SK-N-SH (cell line): ENCODE measurements around the gene ERH. TPM values are rescaled to one million over a fixed set of nuclear protein-coding genes. Genes with fewer than 3 reads are reported as not detected.
"Not testable (repeated sequence)": the region's sequence is repeated elsewhere in the genome, so short reads cannot be mapped to it uniquely, and the experiment has no call there.

Source experiments
- CTCF ChIA-PET: fragments of 300-600, 350-600 bp; formaldehyde crosslinking; extraction: SDS; loops from one replicate; lab custom pipeline; 2021; lab: Yijun Ruan, JAX
- POLR2A ChIA-PET: fragments of 350-600 bp; sonication (Branson Sonifier 250); formaldehyde crosslinking; extraction: SDS; loops from one replicate; lab custom pipeline; 2020; ENCODE audit warnings: antibody characterized with exemption, inconsistent platforms; lab: Yijun Ruan, JAX
- DNase-seq: peaks from one replicate; pipeline ENCODE4 v3.0.0; 2012
- H2AFZ ChIP-seq: fragments of 200-600 bp; sonication (generic); 2 replicates; pipeline ENCODE4 v1.8.1; 2016; ENCODE audit warnings: antibody characterized with exemption, mild to moderate bottlenecking, low read depth
- H3F3A ChIP-seq: fragments of 200-600 bp; sonication (generic); replicated peaks from 2 replicates; pipeline ENCODE3; 2016; ENCODE audit warnings: antibody characterized with exemption, mild to moderate bottlenecking; ENCODE audit not compliant: insufficient read depth
- H3K27ac ChIP-seq, 2 experiments: fragments of 200-500 bp in 1 of 2; fragments of 200-600 bp in 1 of 2; sonication (Bioruptor generic) in 1 of 2; sonication (generic), shearing (Covaris generic) in 1 of 2; 2 replicates each; pipeline versions ENCODE4 v1.5.1 to v1.6.1; 2014 to 2016; ENCODE audit warnings: low read depth in 2 of 2, inconsistent platforms in 1 of 2, low read length in 1 of 2, mild to moderate bottlenecking in 1 of 2, mixed read lengths in 1 of 2
- H3K27me3 ChIP-seq: fragments of 200-600 bp; sonication (generic), shearing (Covaris generic); 2 replicates; pipeline ENCODE4 v1.6.1; 2016; ENCODE audit warnings: mixed run types; ENCODE audit not compliant: insufficient read depth
- H3K36me3 ChIP-seq, 2 experiments: fragments of 200-500 bp in 1 of 2; fragments of 200-600 bp in 1 of 2; sonication (Bioruptor generic) in 1 of 2; sonication (generic) in 1 of 2; replicated peaks in 1 of 2; 2 replicates each; pipeline versions ENCODE3 to v1.5.1; 2014 to 2016; ENCODE audit warnings: low read length in 1 of 2, mild to moderate bottlenecking in 1 of 2; ENCODE audit not compliant: insufficient read depth in 2 of 2, control insufficient read depth in 1 of 2
- H3K4me1 ChIP-seq, 2 experiments: fragments of 200-500 bp in 1 of 2; fragments of 200-600 bp in 1 of 2; sonication (Bioruptor generic) in 1 of 2; sonication (generic), shearing (Covaris generic) in 1 of 2; 2 replicates each; pipeline versions ENCODE4 v1.5.1 to v1.6.1; 2014 to 2016; ENCODE audit warnings: low read depth in 1 of 2, low read length in 1 of 2, mixed run types in 1 of 2; ENCODE audit not compliant: insufficient read depth in 2 of 2, control insufficient read depth in 1 of 2
- H3K4me2 ChIP-seq: fragments of 200-600 bp; sonication (generic), shearing (Covaris generic); 2 replicates; pipeline ENCODE4 v1.6.1; 2017; ENCODE audit warnings: mixed run types
- H3K4me3 ChIP-seq, 2 experiments: fragments of 200-500 bp in 1 of 2; fragments of 200-600 bp in 1 of 2; sonication (Bioruptor generic) in 1 of 2; sonication (generic), shearing (Covaris generic) in 1 of 2; 2 replicates each; pipeline versions ENCODE4 v1.5.1 to v1.8.1; 2014 to 2016; ENCODE audit warnings: low read depth in 2 of 2, inconsistent platforms in 1 of 2, low read length in 1 of 2, mild to moderate bottlenecking in 1 of 2, mixed read lengths in 1 of 2, moderate library complexity in 1 of 2
- H3K79me2 ChIP-seq: fragments of 200-600 bp; sonication (generic); 2 replicates; pipeline ENCODE4 v1.8.1; 2017; ENCODE audit warnings: mild to moderate bottlenecking; ENCODE audit not compliant: insufficient read depth
- H3K9ac ChIP-seq: fragments of 200-600 bp; sonication (generic); 2 replicates; pipeline ENCODE4 v1.6.1; 2017; ENCODE audit warnings: mixed run types
- H3K9me2 ChIP-seq: fragments of 200-600 bp; sonication (generic); 2 replicates; pipeline ENCODE4 v1.6.1; 2017; ENCODE audit warnings: mixed run types
- H3K9me3 ChIP-seq: fragments of 200-600 bp; sonication (generic); 2 replicates; pipeline ENCODE4 v1.6.1; 2017; ENCODE audit warnings: mixed run types, mild to moderate bottlenecking, moderate library complexity
- H4K20me1 ChIP-seq: fragments of 200-600 bp; sonication (generic); 2 replicates; pipeline ENCODE4 v1.6.1; 2017; ENCODE audit warnings: mild to moderate bottlenecking, mixed run types; ENCODE audit not compliant: insufficient read depth
- CHD2 ChIP-seq: fragments of 150-350 bp; IDR thresholded peaks from 2 replicates; pipeline ENCODE4 v1.6.1; 2018; ENCODE audit warnings: low read length; ENCODE audit not compliant: partially characterized antibody
- ELF1 ChIP-seq: IDR thresholded peaks from 2 replicates; pipeline ENCODE4 v1.4.0; 2012
- EP300 ChIP-seq, 2 experiments: IDR thresholded peaks; 2 replicates each; pipeline versions ENCODE4 v1.4.0 to v1.6.1; 2012; ENCODE audit warnings: borderline replicate concordance in 1 of 2, low read depth in 1 of 2, low read length in 1 of 2
- FOSL2 ChIP-seq: IDR thresholded peaks from 2 replicates; pipeline ENCODE4 v1.4.0; 2012; ENCODE audit warnings: low read depth, mild to moderate bottlenecking, moderate library complexity, borderline replicate concordance
- GABPA ChIP-seq: IDR thresholded peaks from 2 replicates; pipeline ENCODE4 v1.4.0; 2012; ENCODE audit warnings: low read depth, mild to moderate bottlenecking
- GATA2 ChIP-seq: sonication (generic); formaldehyde crosslinking; IDR thresholded peaks from 2 replicates; pipeline ENCODE4 v1.5.0; 2020; ENCODE audit warnings: mild to moderate bottlenecking, missing genetic modification reagents
- MXI1 ChIP-seq: IDR thresholded peaks from 2 replicates; pipeline ENCODE4 v1.6.1; 2012; ENCODE audit warnings: mild to moderate bottlenecking, low read depth, low read length, improper control_type of control experiment
- POLR2AphosphoS5 ChIP-seq: IDR thresholded peaks from 2 replicates; pipeline ENCODE4 v1.6.1; 2012; ENCODE audit warnings: low read depth, low read length
- RCOR1 ChIP-seq: fragments of 150-350 bp; IDR thresholded peaks from 2 replicates; pipeline ENCODE4 v1.6.1; 2017; ENCODE audit warnings: antibody characterized with exemption, low read length
- RFX5 ChIP-seq: IDR thresholded peaks from 2 replicates; pipeline ENCODE4 v1.6.1; 2012; ENCODE audit warnings: mild to moderate bottlenecking, improper control_type of control experiment, low read length
- RXRA ChIP-seq: IDR thresholded peaks from 2 replicates; pipeline ENCODE4 v1.4.0; 2012; ENCODE audit warnings: low read depth, mild to moderate bottlenecking, borderline replicate concordance
- SMC3 ChIP-seq: IDR thresholded peaks from 2 replicates; pipeline ENCODE4 v1.6.1; 2012; ENCODE audit warnings: low read depth, low read length, improper control_type of control experiment
- TCF12 ChIP-seq: IDR thresholded peaks from 2 replicates; pipeline ENCODE4 v1.4.0; 2012
- YY1 ChIP-seq: IDR thresholded peaks from 2 replicates; pipeline ENCODE4 v1.4.0; 2012; ENCODE audit warnings: low read depth, mild to moderate bottlenecking
- WGBS: methylation state at CpG from one replicate; pipeline ENCODE4 v1.1.6; 2017; ENCODE audit warnings: low lambda C conversion rate; 5-methylcytosine and 5-hydroxymethylcytosine counted together
- polyA plus RNA-seq, 3 experiments: library from polyadenylated mRNA; depleted of rRNA; stranded (reverse); fragments of >200 nt; gene quantifications; 2 replicates each; pipeline ENCODE4 v1.2.3, GENCODE V29; 2012
- TF ChIP-seq, protein P1 (sequence below): fragments of 150-350 bp; IDR thresholded peaks from 2 replicates; pipeline ENCODE4 v1.6.1; 2017; ENCODE audit warnings: antibody characterized with exemption, low read length, low read depth, borderline replicate concordance
- TF ChIP-seq, protein P2 (sequence below): IDR thresholded peaks from 2 replicates; pipeline ENCODE4 v1.4.0; 2012; ENCODE audit warnings: low read depth
- TF ChIP-seq, protein P3 (sequence below): IDR thresholded peaks from 2 replicates; pipeline ENCODE4 v1.4.0; 2012; ENCODE audit warnings: low read depth, borderline replicate concordance
- TF ChIP-seq, protein P4 (sequence below): fragments of 200-600 bp; sonication (generic); IDR thresholded peaks from 2 replicates; pipeline ENCODE4 v1.6.1; 2017; ENCODE audit warnings: antibody characterized with exemption, mild to moderate bottlenecking, moderate library complexity
- TF ChIP-seq, protein P5 (sequence below): IDR thresholded peaks from 2 replicates; pipeline ENCODE4 v1.6.1; 2012; ENCODE audit warnings: mild to moderate bottlenecking, low read depth, low read length, moderate library complexity
- TF ChIP-seq, protein P6 (sequence below): IDR thresholded peaks from 2 replicates; pipeline ENCODE4; 2012

Gene ERH
- polyA plus RNA-seq, 1 of the 3 experiments (the other 2 are of a cell fraction) = 186 TPM

DNA sequence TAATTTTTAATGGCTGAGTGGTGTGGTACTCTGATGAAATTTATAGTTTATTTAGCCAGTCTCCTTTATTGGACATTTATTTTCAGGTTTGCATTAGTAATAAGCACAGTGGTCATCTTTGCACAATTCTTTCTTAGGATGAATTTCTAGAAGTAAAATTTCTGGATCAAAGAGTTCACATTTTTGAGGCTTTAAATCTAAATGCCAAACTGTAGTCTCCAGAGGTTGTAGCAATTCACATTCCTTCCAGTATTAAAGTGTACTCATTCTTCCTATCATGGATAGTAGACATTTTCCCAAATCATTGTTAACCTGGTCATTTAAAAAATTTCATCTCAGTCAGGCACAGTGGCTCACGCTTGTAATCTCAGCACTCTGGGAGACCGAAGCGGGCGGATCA lies 25.2 kb upstream of the ERH start:
- Histone ChIP-seq H3K27me3 (no peaks in the 10 kb centered on the region), H3K4me2 (no peak overlapping the region), H3F3A (peaks cover 6% of the 10 kb centered on the region), H3K4me3 (no peak overlapping the region), H3K79me2 (peaks cover 60% of the 10 kb centered on the region), H3K9me2 (no peaks in the 10 kb centered on the region), H3K4me1 (no peaks in the 10 kb centered on the region), H3K27ac (no peak overlapping the region), H4K20me1 (peaks cover 13% of the 10 kb centered on the region; the same call in 1 of the 2 replicates), H3K36me3 (peaks cover 27 to 41% of the 10 kb centered on the region in 2 experiments), H2AFZ (no peak overlapping the region), H3K9me3 (no peaks in the 10 kb centered on the region; the same call in 1 of the 2 replicates), H3K9ac (no peak overlapping the region)
- 94% methylated on average over 4 of the region's 4 CpGs for WGBS
- POLR2A ChIA-PET = no interaction called here
- TF ChIP-seq, protein P1, sequence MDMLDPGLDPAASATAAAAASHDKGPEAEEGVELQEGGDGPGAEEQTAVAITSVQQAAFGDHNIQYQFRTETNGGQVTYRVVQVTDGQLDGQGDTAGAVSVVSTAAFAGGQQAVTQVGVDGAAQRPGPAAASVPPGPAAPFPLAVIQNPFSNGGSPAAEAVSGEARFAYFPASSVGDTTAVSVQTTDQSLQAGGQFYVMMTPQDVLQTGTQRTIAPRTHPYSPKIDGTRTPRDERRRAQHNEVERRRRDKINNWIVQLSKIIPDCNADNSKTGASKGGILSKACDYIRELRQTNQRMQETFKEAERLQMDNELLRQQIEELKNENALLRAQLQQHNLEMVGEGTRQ = no peak
- TF ChIP-seq RFX5 = no peak
- TF ChIP-seq, protein P2, sequence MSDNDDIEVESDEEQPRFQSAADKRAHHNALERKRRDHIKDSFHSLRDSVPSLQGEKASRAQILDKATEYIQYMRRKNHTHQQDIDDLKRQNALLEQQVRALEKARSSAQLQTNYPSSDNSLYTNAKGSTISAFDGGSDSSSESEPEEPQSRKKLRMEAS = no peak
- no peak for TF ChIP-seq FOSL2
- TF ChIP-seq, protein P3, sequence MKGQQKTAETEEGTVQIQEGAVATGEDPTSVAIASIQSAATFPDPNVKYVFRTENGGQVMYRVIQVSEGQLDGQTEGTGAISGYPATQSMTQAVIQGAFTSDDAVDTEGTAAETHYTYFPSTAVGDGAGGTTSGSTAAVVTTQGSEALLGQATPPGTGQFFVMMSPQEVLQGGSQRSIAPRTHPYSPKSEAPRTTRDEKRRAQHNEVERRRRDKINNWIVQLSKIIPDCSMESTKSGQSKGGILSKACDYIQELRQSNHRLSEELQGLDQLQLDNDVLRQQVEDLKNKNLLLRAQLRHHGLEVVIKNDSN = no peak
- TF ChIP-seq, protein P4, sequence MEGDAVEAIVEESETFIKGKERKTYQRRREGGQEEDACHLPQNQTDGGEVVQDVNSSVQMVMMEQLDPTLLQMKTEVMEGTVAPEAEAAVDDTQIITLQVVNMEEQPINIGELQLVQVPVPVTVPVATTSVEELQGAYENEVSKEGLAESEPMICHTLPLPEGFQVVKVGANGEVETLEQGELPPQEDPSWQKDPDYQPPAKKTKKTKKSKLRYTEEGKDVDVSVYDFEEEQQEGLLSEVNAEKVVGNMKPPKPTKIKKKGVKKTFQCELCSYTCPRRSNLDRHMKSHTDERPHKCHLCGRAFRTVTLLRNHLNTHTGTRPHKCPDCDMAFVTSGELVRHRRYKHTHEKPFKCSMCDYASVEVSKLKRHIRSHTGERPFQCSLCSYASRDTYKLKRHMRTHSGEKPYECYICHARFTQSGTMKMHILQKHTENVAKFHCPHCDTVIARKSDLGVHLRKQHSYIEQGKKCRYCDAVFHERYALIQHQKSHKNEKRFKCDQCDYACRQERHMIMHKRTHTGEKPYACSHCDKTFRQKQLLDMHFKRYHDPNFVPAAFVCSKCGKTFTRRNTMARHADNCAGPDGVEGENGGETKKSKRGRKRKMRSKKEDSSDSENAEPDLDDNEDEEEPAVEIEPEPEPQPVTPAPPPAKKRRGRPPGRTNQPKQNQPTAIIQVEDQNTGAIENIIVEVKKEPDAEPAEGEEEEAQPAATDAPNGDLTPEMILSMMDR = no peak
- no peak for TF ChIP-seq RCOR1
- TF ChIP-seq SMC3 = no peak
- TF ChIP-seq GABPA = no peak
- no peak for TF ChIP-seq CHD2
- no peak for TF ChIP-seq YY1
- TF ChIP-seq, protein P5, sequence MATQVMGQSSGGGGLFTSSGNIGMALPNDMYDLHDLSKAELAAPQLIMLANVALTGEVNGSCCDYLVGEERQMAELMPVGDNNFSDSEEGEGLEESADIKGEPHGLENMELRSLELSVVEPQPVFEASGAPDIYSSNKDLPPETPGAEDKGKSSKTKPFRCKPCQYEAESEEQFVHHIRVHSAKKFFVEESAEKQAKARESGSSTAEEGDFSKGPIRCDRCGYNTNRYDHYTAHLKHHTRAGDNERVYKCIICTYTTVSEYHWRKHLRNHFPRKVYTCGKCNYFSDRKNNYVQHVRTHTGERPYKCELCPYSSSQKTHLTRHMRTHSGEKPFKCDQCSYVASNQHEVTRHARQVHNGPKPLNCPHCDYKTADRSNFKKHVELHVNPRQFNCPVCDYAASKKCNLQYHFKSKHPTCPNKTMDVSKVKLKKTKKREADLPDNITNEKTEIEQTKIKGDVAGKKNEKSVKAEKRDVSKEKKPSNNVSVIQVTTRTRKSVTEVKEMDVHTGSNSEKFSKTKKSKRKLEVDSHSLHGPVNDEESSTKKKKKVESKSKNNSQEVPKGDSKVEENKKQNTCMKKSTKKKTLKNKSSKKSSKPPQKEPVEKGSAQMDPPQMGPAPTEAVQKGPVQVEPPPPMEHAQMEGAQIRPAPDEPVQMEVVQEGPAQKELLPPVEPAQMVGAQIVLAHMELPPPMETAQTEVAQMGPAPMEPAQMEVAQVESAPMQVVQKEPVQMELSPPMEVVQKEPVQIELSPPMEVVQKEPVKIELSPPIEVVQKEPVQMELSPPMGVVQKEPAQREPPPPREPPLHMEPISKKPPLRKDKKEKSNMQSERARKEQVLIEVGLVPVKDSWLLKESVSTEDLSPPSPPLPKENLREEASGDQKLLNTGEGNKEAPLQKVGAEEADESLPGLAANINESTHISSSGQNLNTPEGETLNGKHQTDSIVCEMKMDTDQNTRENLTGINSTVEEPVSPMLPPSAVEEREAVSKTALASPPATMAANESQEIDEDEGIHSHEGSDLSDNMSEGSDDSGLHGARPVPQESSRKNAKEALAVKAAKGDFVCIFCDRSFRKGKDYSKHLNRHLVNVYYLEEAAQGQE = no peak
- no peak for TF ChIP-seq MXI1
- no peak for TF ChIP-seq RXRA
- TF ChIP-seq GATA2 = no peak
- TF ChIP-seq TCF12 = no peak
- no peak for TF ChIP-seq POLR2AphosphoS5
- TF ChIP-seq ELF1 = no peak
- no peak for TF ChIP-seq EP300 (IDR thresholded peaks at IDR 0.05; ENCODE audit: borderline replicate concordance in 1 of 2, low read depth in 1 of 2, low read length in 1 of 2)
- TF ChIP-seq, protein P6, sequence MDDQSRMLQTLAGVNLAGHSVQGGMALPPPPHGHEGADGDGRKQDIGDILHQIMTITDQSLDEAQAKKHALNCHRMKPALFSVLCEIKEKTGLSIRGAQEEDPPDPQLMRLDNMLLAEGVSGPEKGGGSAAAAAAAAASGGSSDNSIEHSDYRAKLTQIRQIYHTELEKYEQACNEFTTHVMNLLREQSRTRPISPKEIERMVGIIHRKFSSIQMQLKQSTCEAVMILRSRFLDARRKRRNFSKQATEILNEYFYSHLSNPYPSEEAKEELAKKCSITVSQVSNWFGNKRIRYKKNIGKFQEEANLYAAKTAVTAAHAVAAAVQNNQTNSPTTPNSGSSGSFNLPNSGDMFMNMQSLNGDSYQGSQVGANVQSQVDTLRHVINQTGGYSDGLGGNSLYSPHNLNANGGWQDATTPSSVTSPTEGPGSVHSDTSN = no peak
- no peak for DNase-seq
- CTCF ChIA-PET = no interaction called here

DNA sequence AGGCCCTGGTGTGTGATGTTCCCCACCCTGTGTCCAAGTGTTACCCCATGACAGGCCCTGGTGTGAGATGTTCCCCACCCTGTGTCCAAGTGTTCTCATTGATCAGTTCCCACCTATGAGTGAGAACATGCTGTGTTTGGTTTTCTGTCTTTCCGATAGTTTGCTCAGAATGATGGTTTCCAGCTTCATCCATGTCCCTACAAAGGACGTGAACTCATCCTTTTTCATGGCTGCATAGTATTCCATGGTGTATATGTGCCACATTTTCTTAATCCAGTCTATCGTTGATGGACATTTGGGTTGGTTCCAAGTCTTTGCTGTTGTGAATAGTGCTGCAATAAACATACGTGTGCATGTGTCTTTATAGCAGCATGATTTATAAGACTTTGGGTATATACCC lies 18.0 kb upstream of the ERH start:
- H3K9me2 ChIP-seq, DNase-seq, H3K9me3 ChIP-seq, H3K4me2 ChIP-seq, H3K36me3 ChIP-seq, H3K4me1 ChIP-seq, H3K9ac ChIP-seq, H3K4me3 ChIP-seq, H3K27ac ChIP-seq, H3F3A ChIP-seq, CTCF ChIA-PET, H3K27me3 ChIP-seq, POLR2A ChIA-PET, H2AFZ ChIP-seq: not testable (repeated sequence)
- peaks cover 35% of the 10 kb centered on the region; the same call in 1 of the 2 replicates for H4K20me1 ChIP-seq
- peaks cover 88% of the 10 kb centered on the region for H3K79me2 ChIP-seq
- 83% methylated on average over 4 of the region's 4 CpGs for WGBS
